PC-3 (cell line): ENCODE measurements around the gene PAEP. TPM values are rescaled to one million over a fixed set of nuclear protein-coding genes. Genes with fewer than 3 reads are reported as not detected.

Source experiments
- ATAC-seq: fragments of 200-7000 bp; cut with Tn5 transposase; 2 replicates; pipeline ENCODE4 v1.9.1; 2020; ENCODE audit warnings: mild to moderate bottlenecking, moderate library complexity
- BruUV-seq: library from RNA; stranded (reverse); fragments of 400-500 nt; replicated peaks from 2 replicates; lab custom pipeline; 2021; lab: Mats Ljungman, UMichigan
- CTCF ChIA-PET: fragments of 300-600 bp; sonication (Branson Sonifier 250); formaldehyde crosslinking; loops from one replicate; lab custom pipeline; 2022; ENCODE audit warnings: antibody characterized with exemption; lab: Charles Lee
- POLR2A ChIA-PET: fragments of 300-600 bp; sonication (Branson Sonifier 250); formaldehyde crosslinking; loops from one replicate; lab custom pipeline; 2022; ENCODE audit warnings: antibody characterized with exemption; ENCODE audit not compliant: unreplicated experiment; lab: Charles Lee
- DNase-seq: peaks from one replicate; pipeline ENCODE4 v3.0.0-alpha.2; 2015
- H2AFZ ChIP-seq: fragments of 300-600 bp; sonication (generic); 2 replicates; pipeline ENCODE4 v1.6.0; 2016; ENCODE audit warnings: antibody characterized with exemption, low read length
- H3F3A ChIP-seq: fragments of 300-600 bp; sonication (generic); one replicate; pipeline ENCODE4 v1.6.0; 2017; ENCODE audit warnings: antibody characterized with exemption, low read length, control low read depth, mild to moderate bottlenecking; ENCODE audit not compliant: unreplicated experiment
- H3K27ac ChIP-seq: fragments of 300-600 bp; sonication (generic); 2 replicates; pipeline ENCODE4 v1.5.1; 2016; ENCODE audit warnings: mild to moderate bottlenecking, low read length
- H3K27me3 ChIP-seq: fragments of 300-600 bp; sonication (generic); 2 replicates; pipeline ENCODE4 v1.6.1; 2016; ENCODE audit warnings: low read length, mixed read lengths
- H3K36me3 ChIP-seq: fragments of 300-600 bp; sonication (generic); 2 replicates; pipeline ENCODE4 v1.6.1; 2016; ENCODE audit warnings: low read depth, mixed run types, low read length, mixed read lengths
- H3K4me1 ChIP-seq: fragments of 300-600 bp; sonication (generic); 2 replicates; pipeline ENCODE4 v1.5.1; 2016; ENCODE audit warnings: low read length; ENCODE audit not compliant: insufficient read depth
- H3K4me2 ChIP-seq: fragments of 300-600 bp; sonication (generic); 2 replicates; pipeline ENCODE4 v1.6.0; 2016; ENCODE audit warnings: low read length
- H3K4me3 ChIP-seq: fragments of 300-600 bp; sonication (generic); 2 replicates; pipeline ENCODE4 v1.5.1; 2016; ENCODE audit warnings: mild to moderate bottlenecking, low read length, mixed read lengths
- H3K79me2 ChIP-seq: fragments of 300-600 bp; sonication (generic); 2 replicates; pipeline ENCODE4 v1.6.1; 2017; ENCODE audit warnings: low read length, mixed read lengths
- H3K9ac ChIP-seq: fragments of 300-600 bp; sonication (generic); 2 replicates; pipeline ENCODE4 v1.6.0; 2016; ENCODE audit warnings: mild to moderate bottlenecking, low read length
- H3K9me2 ChIP-seq: fragments of 300-600 bp; sonication (generic); replicated peaks from 2 replicates; pipeline ENCODE4 v1.6.1; 2016; ENCODE audit warnings: mixed run types, low read length, mixed read lengths
- H3K9me3 ChIP-seq: fragments of 300-600 bp; sonication (generic); 2 replicates; pipeline ENCODE4 v1.6.1; 2016; ENCODE audit warnings: low read length, mixed read lengths
- H4K20me1 ChIP-seq: fragments of 300-600 bp; sonication (generic); 2 replicates; pipeline ENCODE4 v1.6.1; 2016; ENCODE audit warnings: low read length, mixed read lengths
- CTCF ChIP-seq: fragments of 300-600 bp; sonication (generic); conservative IDR thresholded peaks from 2 replicates; pipeline ENCODE4 v1.5.1; 2017; ENCODE audit warnings: antibody characterized with exemption, low read depth, mild to moderate bottlenecking, low read length
- EZH2 ChIP-seq: fragments of 300-600 bp; sonication (generic); IDR thresholded peaks from one replicate; pipeline ENCODE4 v1.6.1; 2017; ENCODE audit warnings: antibody characterized with exemption, mild to moderate bottlenecking, low read length; ENCODE audit not compliant: unreplicated experiment
- EZH2phosphoT487 ChIP-seq: fragments of 300-600 bp; sonication (generic); IDR thresholded peaks from 2 replicates; pipeline ENCODE4 v1.6.1; 2018; ENCODE audit warnings: mild to moderate bottlenecking, antibody characterized with exemption, low read length, borderline replicate concordance
- intact Hi-C: fragments of 100-400 bp; cut with micrococcal nuclease; formaldehyde crosslinking; loops from 2 replicates; pipeline ENCODE4 v1.9.0; 2023
- total RNA-seq: library from RNA; depleted of rRNA; stranded (reverse); fragments of >200 nt; gene quantifications from 2 replicates; pipeline ENCODE4 v1.2.3, GENCODE V29; 2014

PAEP gene
- total RNA-seq, 1 experiment from 2014 or later, result not detected

DNA sequence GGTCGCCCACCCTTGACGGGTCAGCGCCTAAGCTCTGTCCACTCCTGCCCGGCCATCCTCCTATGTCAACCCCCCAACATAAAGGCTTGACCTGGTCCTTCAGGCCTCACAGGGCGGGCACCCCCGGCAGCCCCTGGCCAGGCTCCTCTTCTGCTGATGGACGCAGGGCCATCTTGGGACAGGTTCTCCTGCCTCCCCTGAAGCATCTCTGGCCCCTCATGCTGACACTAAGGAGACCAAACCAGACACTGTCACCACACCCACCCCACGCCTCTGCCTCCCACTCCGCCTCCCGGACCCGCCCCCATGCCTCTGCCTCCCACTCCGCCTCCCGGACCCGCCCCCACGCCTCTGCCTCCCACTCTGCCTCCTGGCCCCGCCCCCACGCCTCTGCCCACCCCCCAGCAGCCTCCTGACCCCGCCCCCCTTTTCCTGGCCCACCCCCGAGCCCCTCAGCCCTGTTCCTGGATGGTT, 8.8 kb upstream of the PAEP start:
- no peak for ATAC-seq

DNA sequence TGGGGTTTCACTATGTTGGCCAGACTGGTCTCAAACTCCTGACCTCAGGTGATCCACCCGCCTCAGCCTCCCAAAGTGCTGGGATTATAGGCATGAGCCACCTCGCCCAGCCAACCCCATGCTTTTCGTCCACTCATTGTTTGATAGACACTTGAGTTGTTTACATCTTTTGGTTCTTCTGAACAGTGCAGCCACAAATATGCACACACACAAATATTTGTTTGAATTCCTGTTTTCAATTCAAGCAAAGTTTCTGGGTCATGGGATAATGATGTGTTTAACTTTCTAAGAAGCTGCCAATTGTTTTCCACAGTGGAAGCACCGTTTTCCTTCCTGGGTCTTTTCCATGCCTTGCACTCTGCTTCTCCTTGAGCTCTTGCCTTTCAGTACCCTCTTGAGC, 6.8 kb upstream of the PAEP start:
- no peak overlapping the region for H3K9ac ChIP-seq
- H3K79me2 ChIP-seq, result no peaks in the 10 kb centered on the region
- TF ChIP-seq CTCF, result no peak
- TF ChIP-seq EZH2, result no peak
- no peak for TF ChIP-seq EZH2phosphoT487
- intact Hi-C loops, result no loop called here
- BruUV-seq, result no TSS peak
- no peak overlapping the region for H2AFZ ChIP-seq
- H3K27me3 ChIP-seq, result no peaks in the 10 kb centered on the region
- H3F3A ChIP-seq, result no peaks in the 10 kb centered on the region
- peak; percentile 31 for ATAC-seq
- H3K27ac ChIP-seq, result peak overlapping the region; percentile 41; the same call in 1 of the 2 replicates
- peaks cover 5% of the 10 kb centered on the region; the same call in 1 of the 2 replicates for H3K4me1 ChIP-seq
- no peaks in the 10 kb centered on the region for H3K36me3 ChIP-seq
- POLR2A ChIA-PET, result interaction anchor here (0.6 kb wide), 1 partner anchor 37 kb away, joined by 3 read pairs; no protein-coding TSS in a partner anchor
- no peaks in the 10 kb centered on the region for H3K9me3 ChIP-seq
- no peaks in the 10 kb centered on the region for H3K9me2 ChIP-seq
- no peaks in the 10 kb centered on the region for H4K20me1 ChIP-seq
- CTCF ChIA-PET, result no interaction called here
- H3K4me2 ChIP-seq, result no peak overlapping the region
- no peak overlapping the region for H3K4me3 ChIP-seq
- DNase-seq, result no peak

More for the DNA sequence above, 8.8 kb upstream of the PAEP start:
- H3K4me3 ChIP-seq, result no peak overlapping the region
- CTCF ChIA-PET, result no interaction called here
- H3K36me3 ChIP-seq, result no peaks in the 10 kb centered on the region
- H3K4me1 ChIP-seq, result no peaks in the 10 kb centered on the region
- H3K9ac ChIP-seq, result no peak overlapping the region
- H3K9me3 ChIP-seq, result no peaks in the 10 kb centered on the region
- H3K27me3 ChIP-seq, result no peaks in the 10 kb centered on the region
- no peak overlapping the region for H3K27ac ChIP-seq
- no peaks in the 10 kb centered on the region for H3F3A ChIP-seq
- H2AFZ ChIP-seq, result no peak overlapping the region
- no peak overlapping the region for H3K4me2 ChIP-seq
- H4K20me1 ChIP-seq, result no peaks in the 10 kb centered on the region
- H3K79me2 ChIP-seq, result no peaks in the 10 kb centered on the region
- no peaks in the 10 kb centered on the region for H3K9me2 ChIP-seq
- intact Hi-C loops, result no loop called here
- no peak for TF ChIP-seq CTCF
- no peak for TF ChIP-seq EZH2
- no peak for TF ChIP-seq EZH2phosphoT487
- BruUV-seq, result no TSS peak
- no peak for DNase-seq
- POLR2A ChIA-PET, result no interaction called here

GRCh38 chr9:135555203-135555602, 6.4 kb upstream of the PAEP start:
- ChIA-PET POLR2A (no interaction called here), CTCF (no interaction called here)
- no peaks in the 10 kb centered on the region for H3K79me2 ChIP-seq
- no peak overlapping the region for H2AFZ ChIP-seq
- no peak for ATAC-seq
- peak; percentile 4 for DNase-seq
- H3K9me2 ChIP-seq, result no peaks in the 10 kb centered on the region
- H3K9me3 ChIP-seq, result no peaks in the 10 kb centered on the region
- peaks cover 7% of the 10 kb centered on the region; the same call in 1 of the 2 replicates for H3K4me1 ChIP-seq
- H3K27me3 ChIP-seq, result no peaks in the 10 kb centered on the region
- no peaks in the 10 kb centered on the region for H3K36me3 ChIP-seq
- no peak overlapping the region for H3K4me2 ChIP-seq
- peak overlapping the region; percentile 12; the same call in 1 of the 2 replicates for H3K9ac ChIP-seq
- TF ChIP-seq CTCF, result no peak
- no peak for TF ChIP-seq EZH2
- no peak for TF ChIP-seq EZH2phosphoT487
- no peak overlapping the region for H3K4me3 ChIP-seq
- no peaks in the 10 kb centered on the region for H3F3A ChIP-seq
- no TSS peak for BruUV-seq
- H3K27ac ChIP-seq, result peak overlapping the region; percentile 41
- no peaks in the 10 kb centered on the region for H4K20me1 ChIP-seq
- intact Hi-C loops, result no loop called here
